Kidney (tissue), 14 donors: ENCODE data around the gene HAL. TPM values are rescaled to one million over a fixed set of nuclear protein-coding genes. Genes with fewer than 3 reads are reported as not detected.

ENCODE experiments used
- DNase-seq, 5 donors: peaks; one replicate each; pipeline ENCODE4 v3.0.0-alpha.2; 2013 to 2020
- FAIRE-seq: peaks from 2 replicates; lab custom pipeline; 2012; peaks lifted over from hg19 to GRCh38; lab: Jason Lieb, UNC
- H3K27ac ChIP-seq, 2 donors: one replicate each; pipeline ENCODE4 v1.7.0; 2013; ENCODE audit warnings: low read depth in 2 of 2, low read length in 2 of 2, inconsistent platforms in 1 of 2
- H3K27me3 ChIP-seq: one replicate; pipeline ENCODE4 v1.7.1; 2013; ENCODE audit warnings: low read length, inconsistent platforms; ENCODE audit not compliant: control insufficient read depth, insufficient read depth
- H3K36me3 ChIP-seq, 3 donors: one replicate each; pipeline versions ENCODE4 v1.7.0 to v1.7.1; 2013; ENCODE audit warnings: low read length in 3 of 3, control low read depth in 1 of 3, inconsistent platforms in 1 of 3; ENCODE audit not compliant: insufficient read depth in 3 of 3, control insufficient read depth in 2 of 3
- H3K4me1 ChIP-seq, 3 donors: one replicate each; pipeline versions ENCODE4 v1.7.0 to v1.7.1; 2013; ENCODE audit warnings: low read length in 3 of 3, inconsistent platforms in 1 of 3, low read depth in 1 of 3; ENCODE audit not compliant: control insufficient read depth in 2 of 3, insufficient read depth in 2 of 3
- H3K4me3 ChIP-seq, 3 donors: one replicate each; pipeline versions ENCODE4 v1.7.0 to v1.8.1; 2013; ENCODE audit warnings: low read length in 3 of 3, control low read depth in 1 of 3, inconsistent platforms in 1 of 3
- H3K9ac ChIP-seq, 3 donors: one replicate each; pipeline versions ENCODE4 v1.7.0 to v1.7.1; 2013; ENCODE audit warnings: low read length in 3 of 3, control low read depth in 1 of 3, inconsistent platforms in 1 of 3
- H3K9me3 ChIP-seq, 3 donors: one replicate each; pipeline versions ENCODE4 v1.7.0 to v1.7.1; 2013; ENCODE audit warnings: low read length in 3 of 3, control low read depth in 1 of 3, inconsistent platforms in 1 of 3; ENCODE audit not compliant: control insufficient read depth in 2 of 3, insufficient read depth in 1 of 3
- intact Hi-C: fragments of 100-400 bp; cut with DNase I; formaldehyde crosslinking; loops from one replicate; pipeline ENCODE4 v1.11.1; 2022
- polyA plus RNA-seq: library from polyadenylated mRNA; stranded (reverse); fragments of 350-450 nt; fragmentation: Illumina TruSeq; extraction: RNeasy Lipid Tissue Mini Kit (QIAGEN cat#74804); gene quantifications from one replicate; pipeline ENCODE4 v1.2.3, GENCODE V29; 2014; ENCODE audit warnings: low read depth, low replicate concordance; ENCODE audit not compliant: insufficient read depth
- total RNA-seq: library from RNA; stranded (reverse); fragmentation: NEBNext Ultra II Directional; extraction: Animal tissue kit (Norgen Biotek cat#: 25700); gene quantifications from one replicate; pipeline ENCODE4 v1.2.1, GENCODE V29; 2021
- TF ChIP-seq, protein P1 (sequence below): IDR thresholded peaks from 3 replicates; pipeline ENCODE4 v1.5.1; 2012; ENCODE audit warnings: mild to moderate bottlenecking, moderate library complexity, borderline replicate concordance; ENCODE audit not compliant: insufficient read depth; ENCODE audit errors: extremely low read depth
- donor health status: control.
- donor health status: control.
- donor health status: control.
- donor health status: control.
- donor health status: control.
- donor health status: DM: yes; HTN: yes; CAD: no.
- donor health status: Normal renal cell carcinoma (clear cell type).

HAL gene
- total and polyA plus RNA-seq, 2 donors from 2014 or later = 0.88 TPM; not detected in 1

DNA sequence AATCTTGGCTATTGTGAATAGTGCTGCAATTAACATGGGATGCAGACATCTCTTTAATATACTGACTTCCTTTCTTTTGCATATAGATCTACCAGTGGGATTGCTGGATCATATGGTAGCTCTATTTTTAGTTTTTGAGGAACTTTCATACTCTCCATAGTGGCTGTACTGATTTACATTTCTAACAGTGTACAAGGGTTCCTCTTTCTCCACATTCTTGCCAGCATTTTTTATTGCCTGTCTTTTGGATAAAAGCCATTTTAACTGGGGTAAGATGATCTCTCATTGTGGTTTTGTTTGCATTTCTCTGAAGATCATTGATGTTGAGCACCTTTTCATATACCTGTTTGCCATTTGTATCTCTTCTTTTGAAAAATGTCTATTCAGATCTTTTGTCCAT, 44.6 kb downstream of the HAL start:
- TF ChIP-seq, protein P1, sequence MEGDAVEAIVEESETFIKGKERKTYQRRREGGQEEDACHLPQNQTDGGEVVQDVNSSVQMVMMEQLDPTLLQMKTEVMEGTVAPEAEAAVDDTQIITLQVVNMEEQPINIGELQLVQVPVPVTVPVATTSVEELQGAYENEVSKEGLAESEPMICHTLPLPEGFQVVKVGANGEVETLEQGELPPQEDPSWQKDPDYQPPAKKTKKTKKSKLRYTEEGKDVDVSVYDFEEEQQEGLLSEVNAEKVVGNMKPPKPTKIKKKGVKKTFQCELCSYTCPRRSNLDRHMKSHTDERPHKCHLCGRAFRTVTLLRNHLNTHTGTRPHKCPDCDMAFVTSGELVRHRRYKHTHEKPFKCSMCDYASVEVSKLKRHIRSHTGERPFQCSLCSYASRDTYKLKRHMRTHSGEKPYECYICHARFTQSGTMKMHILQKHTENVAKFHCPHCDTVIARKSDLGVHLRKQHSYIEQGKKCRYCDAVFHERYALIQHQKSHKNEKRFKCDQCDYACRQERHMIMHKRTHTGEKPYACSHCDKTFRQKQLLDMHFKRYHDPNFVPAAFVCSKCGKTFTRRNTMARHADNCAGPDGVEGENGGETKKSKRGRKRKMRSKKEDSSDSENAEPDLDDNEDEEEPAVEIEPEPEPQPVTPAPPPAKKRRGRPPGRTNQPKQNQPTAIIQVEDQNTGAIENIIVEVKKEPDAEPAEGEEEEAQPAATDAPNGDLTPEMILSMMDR = no peak
- DNase-seq (no peak), FAIRE-seq (no peak)
- no peak overlapping the region for H3K27ac ChIP-seq
- intact Hi-C loops = no loop called here
- no peak overlapping the region for H3K9ac ChIP-seq
- H3K4me1 ChIP-seq = no peaks in the 10 kb centered on the region
- H3K9me3 ChIP-seq = no peaks in the 10 kb centered on the region
- no peak overlapping the region for H3K4me3 ChIP-seq
- no peaks in the 10 kb centered on the region for H3K36me3 ChIP-seq
- no peaks in the 10 kb centered on the region for H3K27me3 ChIP-seq

DNA sequence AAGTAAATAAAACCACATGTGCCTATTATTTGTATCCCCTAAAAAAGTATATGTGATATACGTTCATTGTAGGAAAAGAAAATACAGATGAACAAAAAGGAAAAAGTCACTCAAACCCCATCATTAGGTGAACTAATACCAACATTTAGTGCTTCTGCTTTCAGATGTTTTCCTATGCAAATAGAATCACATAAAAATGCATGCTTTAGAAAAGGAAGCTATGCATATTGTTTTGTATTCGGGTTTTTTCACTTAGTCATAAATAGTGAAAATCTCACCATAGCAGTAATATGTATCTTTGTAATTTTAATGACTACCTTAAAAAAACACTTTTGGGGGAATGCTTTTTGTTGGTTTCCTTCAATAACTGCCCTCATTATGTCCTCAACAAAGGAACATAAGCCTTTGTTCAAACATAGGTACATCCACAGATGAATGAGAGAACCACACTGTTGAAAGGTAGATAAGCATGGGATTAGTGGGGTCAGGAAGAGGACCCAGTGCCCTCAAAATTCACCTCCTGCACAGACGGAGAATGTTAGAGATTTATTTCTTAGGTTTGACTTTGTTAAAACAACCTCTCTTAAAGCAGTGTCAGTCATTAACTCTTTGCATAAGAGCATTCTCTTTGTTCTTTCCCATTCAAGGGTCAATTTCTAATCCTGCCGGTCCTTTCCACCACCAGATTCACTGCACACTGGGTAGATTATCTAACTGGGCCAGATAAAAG, 46.5 kb downstream of the HAL start:
- DNase-seq (no peak), FAIRE-seq (no peak)
- TF ChIP-seq, protein P1 = no peak
- intact Hi-C loops = no loop called here
- no peaks in the 10 kb centered on the region for H3K9me3 ChIP-seq
- H3K9ac ChIP-seq = no peak overlapping the region
- H3K27me3 ChIP-seq = no peaks in the 10 kb centered on the region
- H3K27ac ChIP-seq = no peak overlapping the region
- no peaks in the 10 kb centered on the region for H3K36me3 ChIP-seq
- no peak overlapping the region for H3K4me3 ChIP-seq
- no peaks in the 10 kb centered on the region for H3K4me1 ChIP-seq

DNA sequence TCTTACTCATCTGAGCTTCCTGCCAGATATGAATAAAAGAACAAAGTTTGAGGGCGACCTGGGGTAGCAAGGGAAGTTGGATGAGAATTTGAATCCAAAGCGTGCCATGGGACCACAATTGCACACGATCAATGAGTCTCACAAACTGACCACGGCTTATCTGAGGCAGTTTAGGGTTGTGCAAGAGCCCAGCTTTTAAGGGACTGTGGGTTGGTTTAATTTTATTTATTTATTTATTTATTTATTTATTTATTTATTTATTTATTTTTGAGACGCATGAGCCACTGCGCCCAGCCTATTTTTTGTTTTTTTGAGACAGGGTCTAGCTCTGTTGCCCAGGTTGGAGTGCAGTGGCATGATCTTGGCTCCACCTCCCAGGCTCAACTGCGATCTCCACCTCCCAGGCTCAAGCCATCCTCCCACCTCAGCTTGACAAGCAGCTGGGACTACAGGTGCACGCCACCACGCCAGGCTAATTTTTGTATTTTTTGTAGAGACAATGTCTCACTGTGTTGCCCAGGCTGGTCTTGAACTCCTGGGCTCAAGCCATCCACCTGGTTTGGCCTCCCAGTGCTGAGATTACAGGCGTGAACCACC, 51.9 kb downstream of the HAL start:
- TF ChIP-seq, protein P1 = no peak
- peak overlapping the region in 1 of 3 donors; percentile 86 for H3K4me3 ChIP-seq
- H3K9me3 ChIP-seq = no peaks in the 10 kb centered on the region
- H3K9ac ChIP-seq = no peak overlapping the region
- no peaks in the 10 kb centered on the region for H3K27me3 ChIP-seq
- no peak for DNase-seq
- intact Hi-C loops = no loop called here
- FAIRE-seq = no peak
- H3K27ac ChIP-seq = no peak overlapping the region
- peaks cover 0 to 5% (median 0%) of the 10 kb centered on the region in 3 donors for H3K4me1 ChIP-seq
- H3K36me3 ChIP-seq = no peaks in the 10 kb centered on the region
